ENCODE measurements around the gene REX1BD. TPM values are rescaled to one million over a fixed set of nuclear protein-coding genes. Genes with fewer than 3 reads are reported as not detected.

Gene REX1BD
- total and polyA plus RNA-seq, 2 donors (not counting 1 experiment from before 2014, with no cell fraction given) = 90.9 to 164 TPM

- Mint-ChIP-seq H3K27me3 (peaks cover 64% of the 10 kb centered on the region), H3K9me3 (ENCODE audit: insufficient read depth) (no peaks in the 10 kb centered on the region), H3K4me3 (peak within 1 kb of the TSS; percentile 85), H3K4me1 (peaks cover 31% of the 10 kb centered on the region), H3K27ac (no peak within 1 kb of the TSS)
- Histone ChIP-seq H2AFZ (ENCODE audit: insufficient read depth, low read depth, low read length, poor library complexity, severe bottlenecking) (peak within 1 kb of the TSS; percentile 78), H3K4me3 (ENCODE audit: control extremely low read depth in 1 of 5, extremely low read depth in 1 of 5, insufficient read depth in 1 of 5, low read depth in 2 of 5, low read length in 4 of 5) (peak within 1 kb of the TSS in 4 of 5 experiments; percentile 20 to 61 (median 51)), H3K36me3 (replicated peaks in 1 of 2; ENCODE audit: control extremely low read depth in 1 of 2, control insufficient read depth in 1 of 2, extremely low read depth in 1 of 2, insufficient read depth in 2 of 2, low read length in 1 of 2) (no peaks in the 10 kb centered on the region), H4K20me1 (ENCODE audit: control insufficient read depth, insufficient read depth, low read length, poor library complexity, severe bottlenecking) (no peaks in the 10 kb centered on the region), H3K9me3 (ENCODE audit: control extremely low read depth in 1 of 3, control insufficient read depth in 2 of 3, insufficient read depth in 1 of 3, low read length in 2 of 3) (peaks cover 0 to 26% (median 0%) of the 10 kb centered on the region in 3 donors), H3K27ac (ENCODE audit: low read length in 2 of 2) (no peak within 1 kb of the TSS), H3K27me3 (replicated peaks in 1 of 4; ENCODE audit: control extremely low read depth in 1 of 4, control insufficient read depth in 3 of 4, insufficient read depth in 4 of 4, low read length in 3 of 4) (peaks cover 0 to 90% (median 59%) of the 10 kb centered on the region in 4 experiments), H3K79me2 (ENCODE audit: control insufficient read depth, insufficient read depth, low read length) (no peaks in the 10 kb centered on the region), H3K4me1 (ENCODE audit: control insufficient read depth in 2 of 2, insufficient read depth in 2 of 2, low read length in 2 of 2) (peaks cover 29 to 42% of the 10 kb centered on the region in 2 donors), H3K4me2 (replicated peaks; ENCODE audit: low read depth, low read length, poor library complexity, severe bottlenecking) (peak within 1 kb of the TSS; percentile 97), H3K9ac (ENCODE audit: low read length) (peak within 1 kb of the TSS; percentile 69)
- CTCF ChIA-PET = interaction anchor here (0.8 to 1.7 kb wide), 3 partner anchors 10 to 219 kb away, joined by 3 to 6 read pairs (median 4); no protein-coding TSS in a partner anchor
- ATAC-seq (ENCODE audit: low read depth) (peak; percentile 55), DNase-seq (peak; percentile 70)
- no peak for TF ChIP-seq CTCF (IDR thresholded peaks at IDR 0.05)
- TF ChIP-seq EZH2 (IDR thresholded peaks at IDR 0.05; ENCODE audit: borderline replicate concordance, insufficient read depth, low read depth, low read length, poor library complexity, severe bottlenecking) = peak; percentile 75
- intact Hi-C loops (cut with micrococcal nuclease) = no loop called here
- WGBS (ENCODE audit: insufficient coverage) = 3% methylated on average over 68 of the region's 70 CpGs
- POLR2A ChIA-PET = interaction anchor here (0.5 to 1.0 kb wide), 3 partner anchors 9 to 237 kb away, joined by 3 to 4 read pairs (median 4); no protein-coding TSS in a partner anchor
These were observed 24.4 kb downstream of the REX1BD start, which contains the start of gene TMEM59L for GRCh38 chr19:18612772-18613588. Gene TMEM59L, plus strand, starts transcription at chr19:18612870. Its CDS starts 89 bp downstream, at chr19:18612959.

Data from B cell (primary cell).